IMR-90 (cell line): ENCODE measurements around the gene AKAP13. TPM values are rescaled to one million over a fixed set of nuclear protein-coding genes. Genes with fewer than 3 reads are reported as not detected.
A peak's percentile ranks its signal among the peaks of the same experiment; 100 is the strongest.

Experiments
- ATAC-seq: fragments of 200-7000 bp; cut with Tn5 transposase; 2 replicates; pipeline ENCODE4 v1.9.1; 2020; ENCODE audit warnings: low read depth, mild to moderate bottlenecking, moderate library complexity
- BruUV-seq: library from RNA; stranded (reverse); fragments of 400-500 nt; replicated peaks from 2 replicates; lab custom pipeline; 2021; lab: Mats Ljungman, UMichigan
- CTCF ChIA-PET: fragments of 300-600 bp; formaldehyde crosslinking; extraction: SDS; loops from one replicate; lab custom pipeline; 2021; ENCODE audit warnings: antibody characterized with exemption; lab: Yijun Ruan, JAX
- POLR2A ChIA-PET: fragments of 300-600 bp; sonication (Branson Sonifier 250); formaldehyde crosslinking; loops from one replicate; lab custom pipeline; 2022; ENCODE audit warnings: antibody characterized with exemption; ENCODE audit not compliant: unreplicated experiment; lab: Charles Lee
- DNase-seq: peaks from one replicate; pipeline ENCODE4 v3.0.0; 2013
- H2AFZ ChIP-seq: replicated peaks from 2 replicates; pipeline ENCODE3; 2013; ENCODE audit warnings: low read length, mild to moderate bottlenecking; ENCODE audit not compliant: poor library complexity
- H2AK5ac ChIP-seq: 2 replicates; pipeline ENCODE4 v1.6.1; 2013; ENCODE audit warnings: low read depth, low read length, inconsistent platforms
- H2AK9ac ChIP-seq: replicated peaks from 2 replicates; pipeline ENCODE3; 2013; ENCODE audit warnings: mild to moderate bottlenecking, low read depth, low read length, moderate library complexity; ENCODE audit not compliant: poor library complexity
- H2BK120ac ChIP-seq: 2 replicates; pipeline ENCODE4 v1.6.1; 2013; ENCODE audit warnings: low read depth, low read length, inconsistent platforms
- H2BK15ac ChIP-seq: 3 replicates; pipeline ENCODE4 v1.6.1; 2013; ENCODE audit warnings: low read depth, low read length, inconsistent platforms
- H2BK20ac ChIP-seq: 2 replicates; pipeline ENCODE4 v1.6.1; 2013; ENCODE audit warnings: low read depth, mild to moderate bottlenecking, inconsistent platforms, low read length, moderate library complexity
- H2BK5ac ChIP-seq: 2 replicates; pipeline ENCODE4 v1.6.1; 2013; ENCODE audit warnings: mild to moderate bottlenecking, low read depth, low read length, inconsistent platforms; ENCODE audit not compliant: poor library complexity, severe bottlenecking
- H3K14ac ChIP-seq: replicated peaks from 2 replicates; pipeline ENCODE4 v1.6.1; 2013; ENCODE audit warnings: low read depth, low read length, inconsistent platforms
- H3K18ac ChIP-seq: 2 replicates; pipeline ENCODE4 v1.6.1; 2013; ENCODE audit warnings: low read depth, low read length, control low read depth
- H3K23ac ChIP-seq: 2 replicates; pipeline ENCODE4 v1.6.1; 2013; ENCODE audit warnings: low read depth, low read length, inconsistent platforms
- H3K27ac ChIP-seq: 2 replicates; pipeline ENCODE4 v1.5.1; 2013; ENCODE audit warnings: mild to moderate bottlenecking, control low read depth, low read length; ENCODE audit not compliant: insufficient read depth
- H3K27me3 ChIP-seq: 2 replicates; pipeline ENCODE4 v1.6.1; 2013; ENCODE audit warnings: low read length; ENCODE audit not compliant: control insufficient read depth, insufficient read depth
- H3K36me3 ChIP-seq: 2 replicates; pipeline ENCODE4 v1.6.1; 2013; ENCODE audit warnings: low read length, mixed read lengths; ENCODE audit not compliant: control insufficient read depth, insufficient read depth
- H3K4ac ChIP-seq: 2 replicates; pipeline ENCODE4 v1.6.1; 2013; ENCODE audit warnings: low read depth, low read length, inconsistent platforms
- H3K4me1 ChIP-seq: 2 replicates; pipeline ENCODE4 v1.6.1; 2013; ENCODE audit warnings: low read length, mixed read lengths; ENCODE audit not compliant: control insufficient read depth, insufficient read depth
- H3K4me2 ChIP-seq: 2 replicates; pipeline ENCODE4 v1.6.1; 2013; ENCODE audit warnings: low read depth, mild to moderate bottlenecking, control low read depth, low read length, moderate library complexity
- H3K4me3 ChIP-seq: 2 replicates; pipeline ENCODE4 v1.5.1; 2013; ENCODE audit warnings: low read depth, mild to moderate bottlenecking, control low read depth, low read length, moderate library complexity; ENCODE audit not compliant: insufficient read depth
- H3K56ac ChIP-seq: 2 replicates; pipeline ENCODE4 v1.6.1; 2013; ENCODE audit warnings: low read length, inconsistent platforms; ENCODE audit not compliant: insufficient read depth; ENCODE audit errors: extremely low read depth
- H3K79me1 ChIP-seq, 2 experiments: 2 replicates each; pipeline ENCODE4 v1.6.1; 2013; ENCODE audit warnings: low read length in 2 of 2, inconsistent platforms in 1 of 2, low read depth in 1 of 2
- H3K9ac ChIP-seq: 2 replicates; pipeline ENCODE4 v1.6.1; 2013; ENCODE audit warnings: low read depth, low read length, control low read depth
- H3K9me1 ChIP-seq: 2 replicates; pipeline ENCODE4 v1.6.1; 2013; ENCODE audit warnings: low read length, inconsistent platforms; ENCODE audit not compliant: insufficient read depth
- H3K9me3 ChIP-seq: 2 replicates; pipeline ENCODE4 v1.6.1; 2013; ENCODE audit warnings: low read length; ENCODE audit not compliant: control insufficient read depth, insufficient read depth
- H4K20me1 ChIP-seq: 2 replicates; pipeline ENCODE4 v1.6.1; 2013; ENCODE audit warnings: low read length, inconsistent platforms; ENCODE audit not compliant: insufficient read depth
- H4K5ac ChIP-seq: 2 replicates; pipeline ENCODE4 v1.6.1; 2013; ENCODE audit warnings: mild to moderate bottlenecking, low read depth, low read length, control low read depth
- H4K8ac ChIP-seq, 2 experiments: 2 replicates each; pipeline ENCODE4 v1.6.1; 2013; ENCODE audit warnings: low read depth in 2 of 2, low read length in 2 of 2, control low read depth in 1 of 2, inconsistent platforms in 1 of 2
- H4K91ac ChIP-seq: 2 replicates; pipeline ENCODE4 v1.6.1; 2013; ENCODE audit warnings: low read depth, low read length, inconsistent platforms; ENCODE audit not compliant: insufficient read depth
- BHLHE40 ChIP-seq: fragments of 150-350 bp; IDR thresholded peaks from 2 replicates; pipeline ENCODE4 v1.6.1; 2016; ENCODE audit warnings: mild to moderate bottlenecking, low read depth, low read length
- POLR2A ChIP-seq: IDR thresholded peaks from 2 replicates; pipeline ENCODE4 v1.6.1; 2012; ENCODE audit warnings: mild to moderate bottlenecking, low read depth, low read length
- RAD21 ChIP-seq: IDR thresholded peaks from 2 replicates; pipeline ENCODE4 v1.6.1; 2012; ENCODE audit warnings: low read length, improper control_type of control experiment
- SMC3 ChIP-seq: fragments of 150-350 bp; IDR thresholded peaks from 2 replicates; pipeline ENCODE4 v1.6.1; 2016; ENCODE audit warnings: low read depth, mild to moderate bottlenecking, antibody characterized with exemption, low read length, moderate library complexity
- WGBS, 2 experiments: methylation state at CpG; one replicate each; pipeline versions ENCODE4 v1.1.5 to v1.1.7; 2013; ENCODE audit warnings: missing lambda C conversion rate in 2 of 2; ENCODE audit not compliant: insufficient read length in 1 of 2; ENCODE audit errors: extremely low coverage in 2 of 2; 5-methylcytosine and 5-hydroxymethylcytosine counted together
- dilution Hi-C: fragments of 300-500 bp; cut with HindIII; formaldehyde crosslinking; loops from one replicate; pipeline ENCODE4 v1.14.3; 2018; ENCODE audit warnings: low sequenced_read_pairs; ENCODE audit not compliant: unreplicated experiment
- in situ Hi-C: fragments of 300-500 bp; cut with MboI; formaldehyde crosslinking; loops from 3 replicates; pipeline ENCODE4 v1.14.3; 2019; ENCODE audit warnings: low sequenced_read_pairs, inconsistent platforms, mixed read lengths
- intact Hi-C: fragments of 100-400 bp; cut with micrococcal nuclease; formaldehyde crosslinking; loops from 2 replicates; pipeline ENCODE4 v1.10.0; 2022
- polyA plus RNA-seq, 3 experiments: library from polyadenylated mRNA; depleted of rRNA; stranded (reverse); fragments of >200 nt; gene quantifications; 2 replicates each; pipeline ENCODE4 v1.2.3, GENCODE V29; 2012; ENCODE audit warnings: low replicate concordance in 1 of 3
- total RNA-seq: library from RNA; depleted of rRNA; stranded (reverse); fragments of >200 nt; gene quantifications from 2 replicates; pipeline ENCODE4 v1.2.3, GENCODE V29; 2012
- TF ChIP-seq, protein P1 (sequence below): conservative IDR thresholded peaks from 2 replicates; pipeline ENCODE4 v1.5.1; 2012; ENCODE audit warnings: mild to moderate bottlenecking, low read depth, low read length, improper control_type of control experiment
- TF ChIP-seq, protein P2 (sequence below): fragments of 150-350 bp; IDR thresholded peaks from 2 replicates; pipeline ENCODE4 v1.6.1; 2017; ENCODE audit warnings: mild to moderate bottlenecking, antibody characterized with exemption, low read length, low read depth

AKAP13 gene
- total and polyA plus RNA-seq, 2 of the 4 experiments (the other 2 are of a cell fraction) = 10.4 to 46.4 TPM

DNA sequence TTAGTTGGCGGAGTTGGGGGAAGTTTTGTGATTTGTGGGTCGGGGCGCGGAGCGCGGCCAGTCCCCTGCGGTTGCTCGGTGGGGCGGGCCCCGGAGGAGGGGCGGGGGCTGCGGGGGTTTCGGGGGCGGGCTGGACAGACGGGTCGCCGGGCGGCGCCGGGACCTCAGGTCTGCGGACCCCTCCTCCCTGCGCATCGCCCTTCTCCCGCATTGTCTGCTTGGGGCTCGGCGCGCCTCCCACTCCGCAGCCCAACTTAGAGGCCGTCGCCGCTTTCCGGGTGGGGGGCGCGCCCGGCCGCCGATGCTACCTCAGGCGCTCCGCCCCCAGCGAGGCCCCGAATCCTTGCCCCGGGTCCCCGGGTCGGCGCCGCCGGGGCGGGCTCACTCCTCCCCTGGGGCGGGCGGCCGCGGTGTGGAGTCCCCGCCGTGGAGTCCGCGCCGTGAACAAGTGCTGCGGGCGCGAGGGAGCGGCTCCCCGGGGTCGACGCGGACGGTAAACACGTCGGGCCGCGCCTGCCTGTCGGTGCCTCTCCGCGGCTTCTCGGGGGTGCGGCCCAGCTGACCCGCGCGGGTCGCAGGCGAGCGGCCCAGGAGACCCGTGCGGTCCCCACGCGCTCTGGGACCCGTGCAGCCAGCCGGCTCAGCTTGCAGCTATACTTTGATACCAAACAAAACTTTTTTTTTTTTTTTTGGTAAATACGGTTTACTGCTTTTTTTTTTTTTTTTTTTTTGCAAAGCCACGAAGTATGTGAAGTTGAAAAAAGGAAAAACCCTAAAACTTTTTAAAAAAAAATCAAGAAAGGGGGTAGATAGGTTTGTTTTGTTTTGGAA lies 624 bp downstream of the AKAP13 start:
- H3K79me1 ChIP-seq = peaks cover 4 to 38% of the 10 kb centered on the region in 2 experiments
- peaks cover 25% of the 10 kb centered on the region for H4K20me1 ChIP-seq
- peak overlapping the region; percentile 79 for H2BK5ac ChIP-seq
- no peaks in the 10 kb centered on the region for H3K36me3 ChIP-seq
- peaks cover 3% of the 10 kb centered on the region for H3K4me1 ChIP-seq
- no peak overlapping the region for H4K5ac ChIP-seq
- intact Hi-C loops (loop anchor here (2.0 to 5.0 kb wide), 3 partner anchors 24 to 101 kb away; no protein-coding TSS in a partner anchor), in situ Hi-C loops (no loop called here), dilution Hi-C loops (no loop called here)
- H4K8ac ChIP-seq = peak overlapping the region in 1 of 2 experiments; percentile 62; a peak in 1 of 4 replicates
- peak overlapping the region; percentile 40; the same call in 1 of the 2 replicates for H3K4ac ChIP-seq
- ATAC-seq = peak; percentile 68
- CTCF ChIA-PET = interaction anchor here (1.4 to 1.5 kb wide), 2 partner anchors 19 to 85 kb away, joined by 3 read pairs; no protein-coding TSS in a partner anchor
- peak overlapping the region; percentile 67 for H3K4me3 ChIP-seq
- no peak overlapping the region for H2AK5ac ChIP-seq
- peak overlapping the region; percentile 58 for H3K9ac ChIP-seq
- H2AK9ac ChIP-seq = peak overlapping the region; percentile 89
- H3K27me3 ChIP-seq = no peaks in the 10 kb centered on the region
- H4K91ac ChIP-seq = no peak overlapping the region
- peaks cover 5% of the 10 kb centered on the region for H3K9me1 ChIP-seq
- 3% methylated on average over 54 of the region's 89 CpGs; no CpG with 5 or more reads in 1 of the 2 experiments for WGBS, 2 experiments
- peak overlapping the region; percentile 96 for H2AFZ ChIP-seq
- no TSS peak for BruUV-seq
- peak overlapping the region; percentile 99 for H3K4me2 ChIP-seq
- no peak overlapping the region for H2BK20ac ChIP-seq
- POLR2A ChIA-PET = interaction anchor here (0.6 kb wide), 1 partner anchor 16 kb away, joined by 3 read pairs; no protein-coding TSS in a partner anchor
- TF ChIP-seq, protein P1, sequence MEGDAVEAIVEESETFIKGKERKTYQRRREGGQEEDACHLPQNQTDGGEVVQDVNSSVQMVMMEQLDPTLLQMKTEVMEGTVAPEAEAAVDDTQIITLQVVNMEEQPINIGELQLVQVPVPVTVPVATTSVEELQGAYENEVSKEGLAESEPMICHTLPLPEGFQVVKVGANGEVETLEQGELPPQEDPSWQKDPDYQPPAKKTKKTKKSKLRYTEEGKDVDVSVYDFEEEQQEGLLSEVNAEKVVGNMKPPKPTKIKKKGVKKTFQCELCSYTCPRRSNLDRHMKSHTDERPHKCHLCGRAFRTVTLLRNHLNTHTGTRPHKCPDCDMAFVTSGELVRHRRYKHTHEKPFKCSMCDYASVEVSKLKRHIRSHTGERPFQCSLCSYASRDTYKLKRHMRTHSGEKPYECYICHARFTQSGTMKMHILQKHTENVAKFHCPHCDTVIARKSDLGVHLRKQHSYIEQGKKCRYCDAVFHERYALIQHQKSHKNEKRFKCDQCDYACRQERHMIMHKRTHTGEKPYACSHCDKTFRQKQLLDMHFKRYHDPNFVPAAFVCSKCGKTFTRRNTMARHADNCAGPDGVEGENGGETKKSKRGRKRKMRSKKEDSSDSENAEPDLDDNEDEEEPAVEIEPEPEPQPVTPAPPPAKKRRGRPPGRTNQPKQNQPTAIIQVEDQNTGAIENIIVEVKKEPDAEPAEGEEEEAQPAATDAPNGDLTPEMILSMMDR = no peak
- TF ChIP-seq, protein P2, sequence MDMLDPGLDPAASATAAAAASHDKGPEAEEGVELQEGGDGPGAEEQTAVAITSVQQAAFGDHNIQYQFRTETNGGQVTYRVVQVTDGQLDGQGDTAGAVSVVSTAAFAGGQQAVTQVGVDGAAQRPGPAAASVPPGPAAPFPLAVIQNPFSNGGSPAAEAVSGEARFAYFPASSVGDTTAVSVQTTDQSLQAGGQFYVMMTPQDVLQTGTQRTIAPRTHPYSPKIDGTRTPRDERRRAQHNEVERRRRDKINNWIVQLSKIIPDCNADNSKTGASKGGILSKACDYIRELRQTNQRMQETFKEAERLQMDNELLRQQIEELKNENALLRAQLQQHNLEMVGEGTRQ = no peak
- TF ChIP-seq SMC3 = no peak
- no peak; the same call in 1 of the 2 replicates for TF ChIP-seq POLR2A
- TF ChIP-seq BHLHE40 = no peak
- TF ChIP-seq RAD21 = 0 out of 2 replicates have a peak, but pooled peaks have one; percentile 1
- H3K27ac ChIP-seq = peak overlapping the region; percentile 78
- H3K23ac ChIP-seq = 0 out of 2 replicates have a peak overlapping the region, but pooled peaks have one; percentile 41
- no peak overlapping the region for H3K14ac ChIP-seq
- H3K56ac ChIP-seq = 0 out of 2 replicates have a peak overlapping the region, but pooled peaks have one; percentile 65
- H2BK120ac ChIP-seq = peak overlapping the region; percentile 45; the same call in 1 of the 2 replicates
- no peak overlapping the region for H2BK15ac ChIP-seq
- no peak for DNase-seq
- H3K9me3 ChIP-seq = no peaks in the 10 kb centered on the region
- H3K18ac ChIP-seq = no peak overlapping the region
